WTC11 (cell line): ENCODE measurements around the gene C9orf40. TPM values are rescaled to one million over a fixed set of nuclear protein-coding genes. Genes with fewer than 3 reads are reported as not detected.

Experiments
- CBFB ChIP-seq: sonication (generic); formaldehyde crosslinking; IDR thresholded peaks from 2 replicates; pipeline ENCODE4 v1.8.1; 2022; ENCODE audit warnings: mild to moderate bottlenecking, low read depth, missing genetic modification reagents
- CREM ChIP-seq: sonication (generic); formaldehyde crosslinking; IDR thresholded peaks from 2 replicates; pipeline ENCODE4 v1.8.1; 2022; ENCODE audit warnings: mild to moderate bottlenecking, missing genetic modification reagents, moderate library complexity
- ESRRA ChIP-seq: sonication (generic); formaldehyde crosslinking; IDR thresholded peaks from 2 replicates; pipeline ENCODE4 v1.8.1; 2022; ENCODE audit warnings: mild to moderate bottlenecking, missing genetic modification reagents, borderline replicate concordance
- IRF2 ChIP-seq: sonication (generic); formaldehyde crosslinking; IDR thresholded peaks from 2 replicates; pipeline ENCODE4 v1.8.0; 2022; ENCODE audit warnings: low read depth, missing genetic modification reagents, borderline replicate concordance
- JAZF1 ChIP-seq: fragments of 250-450 bp; sonication (Bioruptor Pico); IDR thresholded peaks from 2 replicates; pipeline ENCODE4 v1.9.0; 2021; ENCODE audit warnings: moderate library complexity, mild to moderate bottlenecking, inconsistent platforms
- KAT7 ChIP-seq: sonication (generic); formaldehyde crosslinking; IDR thresholded peaks from 2 replicates; pipeline ENCODE4 v1.8.1; 2023; ENCODE audit warnings: missing genetic modification reagents, mild to moderate bottlenecking, borderline replicate concordance
- NFATC4 ChIP-seq: fragments of 250-450 bp; sonication (Bioruptor Pico); IDR thresholded peaks from 2 replicates; pipeline ENCODE4 v1.9.0; 2021; ENCODE audit warnings: mild to moderate bottlenecking
- SMAD3 ChIP-seq: sonication (generic); formaldehyde crosslinking; IDR thresholded peaks from 2 replicates; pipeline ENCODE4 v1.8.0; 2022; ENCODE audit warnings: missing genetic modification reagents, mild to moderate bottlenecking, borderline replicate concordance
- TEAD1 ChIP-seq: sonication (generic); formaldehyde crosslinking; IDR thresholded peaks from 2 replicates; pipeline ENCODE4 v1.8.0; 2022; ENCODE audit warnings: mild to moderate bottlenecking, missing genetic modification reagents
- ZNF263 ChIP-seq: sonication (generic); formaldehyde crosslinking; IDR thresholded peaks from 2 replicates; pipeline ENCODE4 v1.8.1; 2022; ENCODE audit warnings: low read depth, mild to moderate bottlenecking, moderate library complexity, missing genetic modification reagents
- total RNA-seq: library from RNA; stranded (reverse); gene quantifications from 3 replicates; pipeline ENCODE4 v1.2.3, GENCODE V29; 2021
- TF ChIP-seq, protein P1 (sequence below): sonication (generic); formaldehyde crosslinking; IDR thresholded peaks from 2 replicates; pipeline ENCODE4 v1.8.1; 2023; ENCODE audit warnings: mild to moderate bottlenecking, missing genetic modification reagents
- TF ChIP-seq, protein P2 (sequence below): sonication (generic); formaldehyde crosslinking; IDR thresholded peaks from 2 replicates; pipeline ENCODE4 v1.8.0; 2023; ENCODE audit warnings: mild to moderate bottlenecking, missing genetic modification reagents
- TF ChIP-seq, protein P3 (sequence below): sonication (generic); formaldehyde crosslinking; conservative IDR thresholded peaks from 2 replicates; pipeline ENCODE4 v1.8.1; 2023; ENCODE audit warnings: mild to moderate bottlenecking, low read depth, missing genetic modification reagents, moderate library complexity
- TF ChIP-seq, protein P4 (sequence below): fragments of 200-600 bp; IDR thresholded peaks from 2 replicates; pipeline ENCODE4 v1.8.0; 2022; ENCODE audit warnings: antibody characterized with exemption
- TF ChIP-seq, protein P5 (sequence below): sonication (generic); formaldehyde crosslinking; IDR thresholded peaks from 2 replicates; pipeline ENCODE4 v1.8.1; 2023; ENCODE audit warnings: mild to moderate bottlenecking, missing genetic modification reagents

C9orf40 gene
- total RNA-seq, 1 experiment from 2014 or later = 10.3 TPM

DNA sequence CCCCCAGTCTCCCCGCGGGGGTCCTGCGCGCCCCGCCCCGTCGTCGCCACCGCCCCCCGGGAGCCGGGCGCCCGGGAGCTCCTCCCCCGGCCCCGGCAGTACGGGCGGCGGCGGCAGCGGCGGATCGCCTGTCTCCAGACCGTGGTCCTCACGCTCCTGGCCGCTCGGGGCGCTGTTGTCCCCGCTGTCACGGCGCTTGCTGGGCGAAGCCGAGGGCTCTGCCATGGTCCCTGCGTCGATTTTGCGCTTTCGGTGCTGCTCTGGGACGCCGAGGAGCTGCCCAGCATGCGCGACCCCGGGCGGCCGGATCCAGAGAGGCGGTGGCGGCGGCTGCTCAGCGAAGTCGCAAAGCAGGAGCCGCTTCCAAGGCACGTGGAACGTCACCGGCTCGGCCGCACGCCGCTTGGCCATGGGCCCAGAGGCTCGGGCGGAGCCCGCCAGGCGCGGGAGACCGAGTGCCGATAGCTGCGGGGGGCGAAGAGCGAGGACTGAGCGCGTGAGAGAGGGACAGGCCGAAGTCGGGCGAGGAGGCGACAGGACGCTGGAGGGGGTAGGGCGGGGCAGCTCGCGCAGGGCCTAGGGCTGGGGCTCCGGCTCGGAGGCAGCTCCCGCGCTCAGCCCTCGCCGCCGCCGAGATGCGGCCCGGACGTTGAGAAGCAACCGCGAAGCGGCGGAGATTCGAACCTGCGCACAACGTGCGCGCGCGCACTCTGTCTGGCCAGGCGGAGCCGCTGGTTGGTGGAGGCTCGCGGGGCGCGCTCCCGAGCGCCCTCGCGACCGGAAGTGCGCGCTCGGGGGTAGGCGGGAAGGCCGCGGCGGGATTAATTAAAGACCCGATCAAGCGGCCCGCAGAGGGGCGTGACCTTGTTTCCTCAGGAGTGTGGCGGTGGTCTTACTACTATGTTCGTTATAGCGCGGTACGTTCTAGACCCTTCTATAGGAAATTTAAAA is at the start of gene C9orf40 (continued):
- TF ChIP-seq ZNF263 (CRISPR knock-in tag) (no peak), CBFB (CRISPR knock-in tag) (no peak), ESRRA (CRISPR knock-in tag) (peak; percentile 48; the same call in 1 of the 2 replicates), IRF2 (CRISPR knock-in tag) (no peak), CREM (CRISPR knock-in tag) (peak; percentile 64), SMAD3 (CRISPR knock-in tag) (no peak), TEAD1 (CRISPR knock-in tag) (peak; percentile 55), NFATC4 (CRISPR knock-in tag) (no peak), JAZF1 (CRISPR knock-in tag) (no peak), KAT7 (CRISPR knock-in tag) (no peak)
- TF ChIP-seq, protein P1, sequence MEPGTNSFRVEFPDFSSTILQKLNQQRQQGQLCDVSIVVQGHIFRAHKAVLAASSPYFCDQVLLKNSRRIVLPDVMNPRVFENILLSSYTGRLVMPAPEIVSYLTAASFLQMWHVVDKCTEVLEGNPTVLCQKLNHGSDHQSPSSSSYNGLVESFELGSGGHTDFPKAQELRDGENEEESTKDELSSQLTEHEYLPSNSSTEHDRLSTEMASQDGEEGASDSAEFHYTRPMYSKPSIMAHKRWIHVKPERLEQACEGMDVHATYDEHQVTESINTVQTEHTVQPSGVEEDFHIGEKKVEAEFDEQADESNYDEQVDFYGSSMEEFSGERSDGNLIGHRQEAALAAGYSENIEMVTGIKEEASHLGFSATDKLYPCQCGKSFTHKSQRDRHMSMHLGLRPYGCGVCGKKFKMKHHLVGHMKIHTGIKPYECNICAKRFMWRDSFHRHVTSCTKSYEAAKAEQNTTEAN (CRISPR knock-in tag) = 0 out of 2 replicates have a peak, but pooled peaks have one; percentile 58
- TF ChIP-seq, protein P2, sequence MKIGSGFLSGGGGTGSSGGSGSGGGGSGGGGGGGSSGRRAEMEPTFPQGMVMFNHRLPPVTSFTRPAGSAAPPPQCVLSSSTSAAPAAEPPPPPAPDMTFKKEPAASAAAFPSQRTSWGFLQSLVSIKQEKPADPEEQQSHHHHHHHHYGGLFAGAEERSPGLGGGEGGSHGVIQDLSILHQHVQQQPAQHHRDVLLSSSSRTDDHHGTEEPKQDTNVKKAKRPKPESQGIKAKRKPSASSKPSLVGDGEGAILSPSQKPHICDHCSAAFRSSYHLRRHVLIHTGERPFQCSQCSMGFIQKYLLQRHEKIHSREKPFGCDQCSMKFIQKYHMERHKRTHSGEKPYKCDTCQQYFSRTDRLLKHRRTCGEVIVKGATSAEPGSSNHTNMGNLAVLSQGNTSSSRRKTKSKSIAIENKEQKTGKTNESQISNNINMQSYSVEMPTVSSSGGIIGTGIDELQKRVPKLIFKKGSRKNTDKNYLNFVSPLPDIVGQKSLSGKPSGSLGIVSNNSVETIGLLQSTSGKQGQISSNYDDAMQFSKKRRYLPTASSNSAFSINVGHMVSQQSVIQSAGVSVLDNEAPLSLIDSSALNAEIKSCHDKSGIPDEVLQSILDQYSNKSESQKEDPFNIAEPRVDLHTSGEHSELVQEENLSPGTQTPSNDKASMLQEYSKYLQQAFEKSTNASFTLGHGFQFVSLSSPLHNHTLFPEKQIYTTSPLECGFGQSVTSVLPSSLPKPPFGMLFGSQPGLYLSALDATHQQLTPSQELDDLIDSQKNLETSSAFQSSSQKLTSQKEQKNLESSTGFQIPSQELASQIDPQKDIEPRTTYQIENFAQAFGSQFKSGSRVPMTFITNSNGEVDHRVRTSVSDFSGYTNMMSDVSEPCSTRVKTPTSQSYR (CRISPR knock-in tag) = no peak; the same call in none of the 2 replicates
- TF ChIP-seq, protein P3, sequence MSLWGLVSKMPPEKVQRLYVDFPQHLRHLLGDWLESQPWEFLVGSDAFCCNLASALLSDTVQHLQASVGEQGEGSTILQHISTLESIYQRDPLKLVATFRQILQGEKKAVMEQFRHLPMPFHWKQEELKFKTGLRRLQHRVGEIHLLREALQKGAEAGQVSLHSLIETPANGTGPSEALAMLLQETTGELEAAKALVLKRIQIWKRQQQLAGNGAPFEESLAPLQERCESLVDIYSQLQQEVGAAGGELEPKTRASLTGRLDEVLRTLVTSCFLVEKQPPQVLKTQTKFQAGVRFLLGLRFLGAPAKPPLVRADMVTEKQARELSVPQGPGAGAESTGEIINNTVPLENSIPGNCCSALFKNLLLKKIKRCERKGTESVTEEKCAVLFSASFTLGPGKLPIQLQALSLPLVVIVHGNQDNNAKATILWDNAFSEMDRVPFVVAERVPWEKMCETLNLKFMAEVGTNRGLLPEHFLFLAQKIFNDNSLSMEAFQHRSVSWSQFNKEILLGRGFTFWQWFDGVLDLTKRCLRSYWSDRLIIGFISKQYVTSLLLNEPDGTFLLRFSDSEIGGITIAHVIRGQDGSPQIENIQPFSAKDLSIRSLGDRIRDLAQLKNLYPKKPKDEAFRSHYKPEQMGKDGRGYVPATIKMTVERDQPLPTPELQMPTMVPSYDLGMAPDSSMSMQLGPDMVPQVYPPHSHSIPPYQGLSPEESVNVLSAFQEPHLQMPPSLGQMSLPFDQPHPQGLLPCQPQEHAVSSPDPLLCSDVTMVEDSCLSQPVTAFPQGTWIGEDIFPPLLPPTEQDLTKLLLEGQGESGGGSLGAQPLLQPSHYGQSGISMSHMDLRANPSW (CRISPR knock-in tag) = no peak
- TF ChIP-seq, protein P4, sequence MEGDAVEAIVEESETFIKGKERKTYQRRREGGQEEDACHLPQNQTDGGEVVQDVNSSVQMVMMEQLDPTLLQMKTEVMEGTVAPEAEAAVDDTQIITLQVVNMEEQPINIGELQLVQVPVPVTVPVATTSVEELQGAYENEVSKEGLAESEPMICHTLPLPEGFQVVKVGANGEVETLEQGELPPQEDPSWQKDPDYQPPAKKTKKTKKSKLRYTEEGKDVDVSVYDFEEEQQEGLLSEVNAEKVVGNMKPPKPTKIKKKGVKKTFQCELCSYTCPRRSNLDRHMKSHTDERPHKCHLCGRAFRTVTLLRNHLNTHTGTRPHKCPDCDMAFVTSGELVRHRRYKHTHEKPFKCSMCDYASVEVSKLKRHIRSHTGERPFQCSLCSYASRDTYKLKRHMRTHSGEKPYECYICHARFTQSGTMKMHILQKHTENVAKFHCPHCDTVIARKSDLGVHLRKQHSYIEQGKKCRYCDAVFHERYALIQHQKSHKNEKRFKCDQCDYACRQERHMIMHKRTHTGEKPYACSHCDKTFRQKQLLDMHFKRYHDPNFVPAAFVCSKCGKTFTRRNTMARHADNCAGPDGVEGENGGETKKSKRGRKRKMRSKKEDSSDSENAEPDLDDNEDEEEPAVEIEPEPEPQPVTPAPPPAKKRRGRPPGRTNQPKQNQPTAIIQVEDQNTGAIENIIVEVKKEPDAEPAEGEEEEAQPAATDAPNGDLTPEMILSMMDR = peak; percentile 78
- TF ChIP-seq, protein P5, sequence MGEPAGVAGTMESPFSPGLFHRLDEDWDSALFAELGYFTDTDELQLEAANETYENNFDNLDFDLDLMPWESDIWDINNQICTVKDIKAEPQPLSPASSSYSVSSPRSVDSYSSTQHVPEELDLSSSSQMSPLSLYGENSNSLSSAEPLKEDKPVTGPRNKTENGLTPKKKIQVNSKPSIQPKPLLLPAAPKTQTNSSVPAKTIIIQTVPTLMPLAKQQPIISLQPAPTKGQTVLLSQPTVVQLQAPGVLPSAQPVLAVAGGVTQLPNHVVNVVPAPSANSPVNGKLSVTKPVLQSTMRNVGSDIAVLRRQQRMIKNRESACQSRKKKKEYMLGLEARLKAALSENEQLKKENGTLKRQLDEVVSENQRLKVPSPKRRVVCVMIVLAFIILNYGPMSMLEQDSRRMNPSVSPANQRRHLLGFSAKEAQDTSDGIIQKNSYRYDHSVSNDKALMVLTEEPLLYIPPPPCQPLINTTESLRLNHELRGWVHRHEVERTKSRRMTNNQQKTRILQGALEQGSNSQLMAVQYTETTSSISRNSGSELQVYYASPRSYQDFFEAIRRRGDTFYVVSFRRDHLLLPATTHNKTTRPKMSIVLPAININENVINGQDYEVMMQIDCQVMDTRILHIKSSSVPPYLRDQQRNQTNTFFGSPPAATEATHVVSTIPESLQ = no peak
